ENCODE data around the gene RBP7. TPM values are rescaled to one million over a fixed set of nuclear protein-coding genes. Genes with fewer than 3 reads are reported as not detected.
"Not testable (repeated sequence)": the region's sequence is repeated elsewhere in the genome, so short reads cannot be mapped to it uniquely, and the experiment has no call there.

The RBP7 gene
- polyA plus RNA-seq, 1 donor (not counting 4 experiments of a cell fraction or from before 2014, with no cell fraction given) = 1.1 TPM

DNA sequence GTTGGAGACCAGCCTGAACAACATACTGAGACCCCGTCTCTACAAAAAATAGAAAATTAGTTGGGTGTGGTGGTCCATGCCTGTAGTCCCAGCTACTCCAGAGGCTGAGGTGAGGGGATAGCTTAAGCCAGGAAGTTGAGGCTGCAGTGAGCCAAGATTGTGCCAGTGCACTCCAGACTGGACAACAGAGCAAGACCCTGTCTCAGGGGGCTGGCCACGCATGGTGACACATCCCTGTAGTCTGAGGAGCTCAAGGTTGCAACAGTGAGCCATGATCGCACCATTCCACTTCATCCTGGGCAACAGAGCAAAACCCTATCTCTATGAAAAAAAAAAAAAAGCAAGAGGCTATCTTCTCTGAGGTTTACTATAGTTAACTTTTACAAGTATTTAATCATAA is 23.1 kb downstream of the RBP7 start:
- Histone ChIP-seq H3K9ac (ENCODE audit: control insufficient read depth, extremely low read depth, insufficient read depth, low read length) (no peak overlapping the region), H3K4me2 (ENCODE audit: control insufficient read depth, extremely low read depth, insufficient read depth, low read depth, low read length) (no peak overlapping the region), H3K9me1 (ENCODE audit: control insufficient read depth, extremely low read depth, insufficient read depth, low read length) (peaks cover 4% of the 10 kb centered on the region), H3K27ac (ENCODE audit: control insufficient read depth, insufficient read depth, low read length) (no peak overlapping the region), H3K4me1 (ENCODE audit: control insufficient read depth, extremely low read depth, insufficient read depth, low read length) (peaks cover 4% of the 10 kb centered on the region), H3K9me3 (ENCODE audit: control insufficient read depth, low read depth, low read length) (no peaks in the 10 kb centered on the region), H3K79me2 (ENCODE audit: control insufficient read depth, insufficient read depth, low read length) (no peaks in the 10 kb centered on the region), H3K27me3 (ENCODE audit: control insufficient read depth, extremely low read depth, insufficient read depth, low read length) (no peaks in the 10 kb centered on the region), H3K4me3 (ENCODE audit: control insufficient read depth in 2 of 3, extremely low read depth in 1 of 3, insufficient read depth in 2 of 3, low read depth in 1 of 3, low read length in 3 of 3) (no peak overlapping the region), H2AFZ (ENCODE audit: control insufficient read depth, low read length) (no peak overlapping the region), H3K36me3 (ENCODE audit: control insufficient read depth in 2 of 2, extremely low read depth in 1 of 2, insufficient read depth in 2 of 2, low read length in 2 of 2) (no peaks in the 10 kb centered on the region), H4K20me1 (ENCODE audit: control insufficient read depth, extremely low read depth, insufficient read depth, low read length) (no peaks in the 10 kb centered on the region)
- FAIRE-seq (no peak), DNase-seq (ENCODE audit: low read depth, low spot score) (no peak)
- dilution Hi-C loops (cut with MboI; ENCODE audit: extremely low pct_ligation_motif_present, low sequenced_read_pairs) = loop anchor here (10.0 kb wide), 1 partner anchor 55 kb away; no protein-coding TSS in a partner anchor
- TF ChIP-seq, protein P1, sequence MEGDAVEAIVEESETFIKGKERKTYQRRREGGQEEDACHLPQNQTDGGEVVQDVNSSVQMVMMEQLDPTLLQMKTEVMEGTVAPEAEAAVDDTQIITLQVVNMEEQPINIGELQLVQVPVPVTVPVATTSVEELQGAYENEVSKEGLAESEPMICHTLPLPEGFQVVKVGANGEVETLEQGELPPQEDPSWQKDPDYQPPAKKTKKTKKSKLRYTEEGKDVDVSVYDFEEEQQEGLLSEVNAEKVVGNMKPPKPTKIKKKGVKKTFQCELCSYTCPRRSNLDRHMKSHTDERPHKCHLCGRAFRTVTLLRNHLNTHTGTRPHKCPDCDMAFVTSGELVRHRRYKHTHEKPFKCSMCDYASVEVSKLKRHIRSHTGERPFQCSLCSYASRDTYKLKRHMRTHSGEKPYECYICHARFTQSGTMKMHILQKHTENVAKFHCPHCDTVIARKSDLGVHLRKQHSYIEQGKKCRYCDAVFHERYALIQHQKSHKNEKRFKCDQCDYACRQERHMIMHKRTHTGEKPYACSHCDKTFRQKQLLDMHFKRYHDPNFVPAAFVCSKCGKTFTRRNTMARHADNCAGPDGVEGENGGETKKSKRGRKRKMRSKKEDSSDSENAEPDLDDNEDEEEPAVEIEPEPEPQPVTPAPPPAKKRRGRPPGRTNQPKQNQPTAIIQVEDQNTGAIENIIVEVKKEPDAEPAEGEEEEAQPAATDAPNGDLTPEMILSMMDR (optimal IDR thresholded peaks at IDR 0.05 in 1 of 3, IDR thresholded peaks at IDR 0.05 in 1 of 3, conservative IDR thresholded peaks at IDR 0.05 in 1 of 3; ENCODE audit: extremely low read depth in 1 of 3, insufficient read depth in 2 of 3, low read length in 3 of 3) = no peak
- no peak for TF ChIP-seq EZH2 (IDR thresholded peaks at IDR 0.05; ENCODE audit: low read length)

DNA sequence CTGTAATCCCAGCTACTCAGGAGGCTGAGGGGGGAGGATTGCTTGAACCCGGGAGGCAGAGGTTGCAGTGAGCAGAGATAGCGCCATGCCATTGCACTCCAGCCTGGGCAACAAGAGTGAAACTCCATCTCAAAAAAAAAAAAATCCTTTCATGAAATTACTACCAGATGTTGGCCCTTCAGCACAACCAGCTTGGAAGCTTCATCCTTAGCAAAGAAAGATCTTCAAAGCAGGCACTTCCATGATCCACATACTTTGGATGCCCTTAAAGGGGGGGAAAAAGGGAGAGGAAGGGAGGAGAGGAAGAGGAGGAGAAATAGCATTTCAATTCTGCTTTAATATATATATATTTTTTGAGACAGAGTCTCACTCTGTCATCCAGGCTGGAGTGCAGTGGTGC is 23.6 kb downstream of the RBP7 start:
- not testable (repeated sequence) for H3K27ac ChIP-seq (ENCODE audit: control insufficient read depth, insufficient read depth, low read length); H3K9me3 ChIP-seq (ENCODE audit: control insufficient read depth, low read depth, low read length); H2AFZ ChIP-seq (ENCODE audit: control insufficient read depth, low read length); H3K4me3 ChIP-seq (ENCODE audit: control insufficient read depth in 2 of 3, extremely low read depth in 1 of 3, insufficient read depth in 2 of 3, low read depth in 1 of 3, low read length in 3 of 3); FAIRE-seq; H4K20me1 ChIP-seq (ENCODE audit: control insufficient read depth, extremely low read depth, insufficient read depth, low read length); H3K9ac ChIP-seq (ENCODE audit: control insufficient read depth, extremely low read depth, insufficient read depth, low read length); H3K4me1 ChIP-seq (ENCODE audit: control insufficient read depth, extremely low read depth, insufficient read depth, low read length); H3K4me2 ChIP-seq (ENCODE audit: control insufficient read depth, extremely low read depth, insufficient read depth, low read depth, low read length); DNase-seq (ENCODE audit: low read depth, low spot score); H3K36me3 ChIP-seq (ENCODE audit: control insufficient read depth in 2 of 2, extremely low read depth in 1 of 2, insufficient read depth in 2 of 2, low read length in 2 of 2); H3K79me2 ChIP-seq (ENCODE audit: control insufficient read depth, insufficient read depth, low read length); H3K9me1 ChIP-seq (ENCODE audit: control insufficient read depth, extremely low read depth, insufficient read depth, low read length); H3K27me3 ChIP-seq (ENCODE audit: control insufficient read depth, extremely low read depth, insufficient read depth, low read length)
- dilution Hi-C loops (cut with MboI; ENCODE audit: extremely low pct_ligation_motif_present, low sequenced_read_pairs) = loop anchor here (10.0 kb wide), 1 partner anchor 56 kb away; no protein-coding TSS in a partner anchor

DNA sequence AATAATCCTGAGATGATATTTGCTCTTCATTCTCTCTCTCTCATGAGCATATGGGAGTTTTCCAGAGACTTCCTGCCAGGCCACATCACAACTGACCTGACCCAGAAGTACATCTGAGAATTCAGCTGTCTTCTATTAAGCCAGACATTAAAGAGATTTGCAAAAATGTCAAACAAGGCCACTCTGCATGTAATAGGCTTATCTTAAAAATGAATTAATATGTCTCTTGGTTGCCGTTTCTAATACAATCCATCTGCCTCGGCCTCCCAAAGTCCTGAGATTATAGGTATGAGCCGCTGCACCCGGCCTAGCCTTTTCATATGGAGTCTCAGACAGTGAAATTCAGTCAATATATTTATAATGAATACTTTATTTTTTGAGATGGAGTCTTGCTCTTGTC is 25.0 kb downstream of the RBP7 start:
- not testable (repeated sequence) for H3K27ac ChIP-seq (ENCODE audit: control insufficient read depth, insufficient read depth, low read length); H3K4me1 ChIP-seq (ENCODE audit: control insufficient read depth, extremely low read depth, insufficient read depth, low read length); H3K36me3 ChIP-seq (ENCODE audit: control insufficient read depth in 2 of 2, extremely low read depth in 1 of 2, insufficient read depth in 2 of 2, low read length in 2 of 2); H3K27me3 ChIP-seq (ENCODE audit: control insufficient read depth, extremely low read depth, insufficient read depth, low read length); H3K4me2 ChIP-seq (ENCODE audit: control insufficient read depth, extremely low read depth, insufficient read depth, low read depth, low read length); H3K9ac ChIP-seq (ENCODE audit: control insufficient read depth, extremely low read depth, insufficient read depth, low read length); DNase-seq (ENCODE audit: low read depth, low spot score); H3K9me3 ChIP-seq (ENCODE audit: control insufficient read depth, low read depth, low read length); H2AFZ ChIP-seq (ENCODE audit: control insufficient read depth, low read length); FAIRE-seq; H3K9me1 ChIP-seq (ENCODE audit: control insufficient read depth, extremely low read depth, insufficient read depth, low read length); H3K79me2 ChIP-seq (ENCODE audit: control insufficient read depth, insufficient read depth, low read length); H4K20me1 ChIP-seq (ENCODE audit: control insufficient read depth, extremely low read depth, insufficient read depth, low read length); H3K4me3 ChIP-seq (ENCODE audit: control insufficient read depth in 2 of 3, extremely low read depth in 1 of 3, insufficient read depth in 2 of 3, low read depth in 1 of 3, low read length in 3 of 3)
- dilution Hi-C loops (cut with MboI; ENCODE audit: extremely low pct_ligation_motif_present, low sequenced_read_pairs) = loop anchor here (10.0 kb wide), 1 partner anchor 57 kb away; no protein-coding TSS in a partner anchor
